ENCODE measurements around the gene OCA2.

DNA sequence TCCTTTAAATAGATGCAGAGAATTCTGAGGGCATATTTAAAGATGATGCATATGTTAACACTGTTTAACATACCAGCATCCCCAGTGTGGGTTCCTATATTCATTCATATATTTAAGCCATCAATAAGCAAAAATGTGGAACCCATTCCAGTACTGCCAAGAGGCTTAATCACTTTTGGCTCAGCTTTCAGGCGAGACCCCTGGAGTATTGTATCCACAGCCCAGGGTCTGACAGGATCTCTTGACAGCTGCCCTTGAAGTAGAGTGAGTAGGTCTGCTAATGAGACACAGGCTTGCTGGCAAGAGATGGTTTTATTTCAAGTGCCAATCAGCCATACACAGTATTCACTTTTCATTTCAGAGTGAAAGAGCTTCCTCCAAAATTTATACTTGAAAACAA lies 367.3 kb downstream of the OCA2 start:
- TF ChIP-seq CTCF (IDR thresholded peaks at IDR 0.05): no peak
- no peak for TF ChIP-seq POLR2A (IDR thresholded peaks at IDR 0.05)
